SK-N-MC (cell line): ENCODE data around the gene CSRP3.
"Not testable (repeated sequence)": the region's sequence is repeated elsewhere in the genome, so short reads cannot be mapped to it uniquely, and the experiment has no call there.

ENCODE experiments used
- DNase-seq: peaks from one replicate; pipeline ENCODE4 v3.0.0-alpha.2; 2011; ENCODE audit warnings: low read depth, low spot score
- H3K27ac ChIP-seq: fragments of 200-600 bp; sonication (generic); 2 replicates; pipeline ENCODE4 v1.5.1; 2016; ENCODE audit warnings: mixed run types
- H3K36me3 ChIP-seq: fragments of 200-600 bp; sonication (generic); 2 replicates; pipeline ENCODE4 v1.6.1; 2017; ENCODE audit warnings: antibody characterized with exemption, low read length, mixed read lengths; ENCODE audit not compliant: insufficient read depth
- H3K4me3 ChIP-seq: fragments of 200-600 bp; sonication (generic); 2 replicates; pipeline ENCODE4 v1.5.1; 2016
- H3K9ac ChIP-seq: fragments of 200-600 bp; sonication (generic); 2 replicates; pipeline ENCODE4 v1.8.0; 2017; ENCODE audit warnings: mixed run types, mixed read lengths; ENCODE audit not compliant: insufficient read length
- H3K9me3 ChIP-seq: fragments of 200-600 bp; sonication (generic); 2 replicates; pipeline ENCODE4 v1.6.1; 2017; ENCODE audit warnings: low read depth, mild to moderate bottlenecking, antibody characterized with exemption, low read length, moderate library complexity, mixed read lengths
- EZH2 ChIP-seq: fragments of 200-600 bp; sonication (generic); IDR thresholded peaks from one replicate; pipeline ENCODE4 v1.6.1; 2017; ENCODE audit warnings: antibody characterized with exemption
- FOXP2 ChIP-seq: optimal IDR thresholded peaks from 2 replicates; pipeline ENCODE3; 2011; ENCODE audit warnings: mild to moderate bottlenecking, moderate library complexity; ENCODE audit not compliant: insufficient read depth; ENCODE audit errors: extremely low read length, control extremely low read depth
- POLR2AphosphoS5 ChIP-seq: IDR thresholded peaks from 2 replicates; pipeline ENCODE4 v1.6.1; 2012; ENCODE audit warnings: mild to moderate bottlenecking, low read depth, low read length, borderline replicate concordance

Gene CSRP3

DNA sequence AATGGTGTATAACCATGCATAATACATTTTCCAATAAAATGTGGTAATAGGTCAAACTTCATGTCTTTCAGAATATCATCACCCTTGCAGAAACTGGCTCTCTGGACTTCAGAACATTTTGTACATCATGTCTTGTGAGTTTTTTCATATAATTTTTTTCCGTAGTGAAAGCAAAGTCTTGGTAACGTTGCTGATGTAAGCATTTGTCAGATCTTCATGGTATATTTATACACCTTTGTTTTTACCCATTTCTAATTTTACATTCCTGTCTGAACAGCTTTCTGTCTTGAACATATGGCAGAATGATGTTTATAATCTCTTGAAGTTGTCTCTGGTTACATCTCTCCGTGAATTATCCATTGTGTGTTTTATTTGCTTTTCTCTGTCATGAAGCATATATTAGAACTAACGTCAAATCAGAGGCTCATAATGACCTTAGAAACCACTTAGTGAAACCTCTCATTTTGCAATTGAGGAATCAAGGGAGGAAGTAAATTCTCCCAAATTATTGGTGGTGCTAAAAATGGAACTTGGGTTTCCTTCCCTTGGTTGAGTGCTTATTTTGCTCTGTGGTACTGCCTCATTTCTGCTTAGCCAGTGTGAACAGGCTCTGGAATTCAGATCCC lies 37.4 kb downstream of the CSRP3 start:
- no peak for DNase-seq
- H3K4me3 ChIP-seq, result no peak overlapping the region

DNA sequence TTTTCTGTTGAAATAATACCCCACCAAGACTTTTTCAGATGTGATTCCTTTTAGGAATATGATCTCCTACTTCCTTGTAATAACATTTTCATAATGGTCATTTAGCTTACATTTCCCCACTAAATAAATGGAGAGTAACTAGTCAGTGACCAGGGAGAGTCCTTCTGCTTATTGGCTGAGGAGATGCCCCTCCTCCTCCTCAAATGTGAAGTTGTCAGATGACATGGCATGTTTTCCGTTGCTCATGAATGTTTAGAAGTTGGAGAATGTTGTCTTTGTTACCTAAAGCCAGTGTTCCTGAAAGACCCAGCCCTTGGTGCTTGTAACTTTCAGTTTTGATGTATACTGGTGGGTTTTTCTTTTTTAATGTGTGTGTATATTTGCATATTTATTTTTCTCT lies 38.2 kb downstream of the CSRP3 start:
- no peaks in the 10 kb centered on the region for H3K9me3 ChIP-seq
- H3K36me3 ChIP-seq, result no peaks in the 10 kb centered on the region; the same call in 1 of the 2 replicates
- DNase-seq, result no peak
- no peak overlapping the region for H3K27ac ChIP-seq
- no peak overlapping the region for H3K9ac ChIP-seq
- H3K4me3 ChIP-seq, result no peak overlapping the region
- TF ChIP-seq FOXP2, result no peak
- no peak for TF ChIP-seq POLR2AphosphoS5
- no peak for TF ChIP-seq EZH2

More for the DNA sequence above, 37.4 kb downstream of the CSRP3 start:
- TF ChIP-seq POLR2AphosphoS5 (no peak), EZH2 (no peak), FOXP2 (no peak)
- no peaks in the 10 kb centered on the region; the same call in 1 of the 2 replicates for H3K36me3 ChIP-seq
- H3K9me3 ChIP-seq, result no peaks in the 10 kb centered on the region
- no peak overlapping the region for H3K27ac ChIP-seq
- no peak overlapping the region for H3K9ac ChIP-seq

DNA sequence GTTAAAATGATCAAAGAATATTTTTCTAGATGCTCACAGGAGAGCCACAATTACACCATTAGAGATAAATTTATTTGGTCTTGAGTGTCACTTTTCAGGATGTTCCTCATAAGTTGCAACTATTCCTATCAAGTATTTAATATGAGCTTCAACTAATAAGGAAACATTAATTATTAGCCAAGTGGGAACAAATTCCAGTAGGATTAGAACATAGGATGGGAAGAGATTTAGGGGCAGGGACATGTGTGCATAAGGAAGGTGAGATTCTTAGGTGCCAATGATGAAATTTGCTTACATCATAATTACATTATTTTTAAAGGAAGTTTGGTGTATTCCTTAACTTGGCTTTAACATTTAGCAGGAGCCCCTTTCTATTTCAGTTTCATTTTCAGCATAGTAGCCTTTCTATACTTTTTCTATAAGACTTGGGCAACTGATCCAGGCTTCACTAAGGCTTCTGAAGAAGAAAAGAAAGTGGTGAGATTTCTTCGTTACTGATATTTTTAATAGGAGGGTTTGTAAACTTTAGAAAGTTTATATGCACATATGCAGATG lies 38.8 kb downstream of the CSRP3 start:
- DNase-seq, result no peak
- Histone ChIP-seq H3K9me3 (no peaks in the 10 kb centered on the region), H3K4me3 (no peak overlapping the region), H3K27ac (no peak overlapping the region), H3K9ac (no peak overlapping the region), H3K36me3 (no peaks in the 10 kb centered on the region; the same call in 1 of the 2 replicates)
- no peak for TF ChIP-seq POLR2AphosphoS5
- TF ChIP-seq FOXP2, result no peak
- no peak for TF ChIP-seq EZH2

DNA sequence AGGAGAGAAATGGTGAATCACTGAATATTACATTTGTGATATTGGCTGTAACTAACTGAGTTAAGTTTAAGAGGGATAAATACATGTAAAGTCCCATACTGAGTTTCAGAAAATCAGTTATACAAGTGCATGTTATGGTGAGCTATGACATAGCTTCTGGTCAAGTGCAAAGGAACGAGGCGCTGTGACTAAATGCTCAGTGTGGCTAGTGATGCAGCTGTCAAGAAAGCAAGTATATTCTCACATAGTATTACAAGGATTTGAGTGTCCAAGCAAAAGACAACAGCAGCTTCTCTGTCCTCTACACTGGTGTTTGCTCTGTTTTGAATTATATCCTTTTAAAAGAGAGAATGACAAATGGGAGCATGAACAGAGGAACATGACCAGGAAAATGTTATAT lies 40.1 kb downstream of the CSRP3 start:
- Histone ChIP-seq H3K27ac (no peak overlapping the region), H3K9me3 (no peaks in the 10 kb centered on the region), H3K36me3 (no peaks in the 10 kb centered on the region; the same call in 1 of the 2 replicates), H3K4me3 (no peak overlapping the region), H3K9ac (no peak overlapping the region)
- no peak for DNase-seq
- TF ChIP-seq EZH2 (no peak), FOXP2 (no peak), POLR2AphosphoS5 (no peak)

DNA sequence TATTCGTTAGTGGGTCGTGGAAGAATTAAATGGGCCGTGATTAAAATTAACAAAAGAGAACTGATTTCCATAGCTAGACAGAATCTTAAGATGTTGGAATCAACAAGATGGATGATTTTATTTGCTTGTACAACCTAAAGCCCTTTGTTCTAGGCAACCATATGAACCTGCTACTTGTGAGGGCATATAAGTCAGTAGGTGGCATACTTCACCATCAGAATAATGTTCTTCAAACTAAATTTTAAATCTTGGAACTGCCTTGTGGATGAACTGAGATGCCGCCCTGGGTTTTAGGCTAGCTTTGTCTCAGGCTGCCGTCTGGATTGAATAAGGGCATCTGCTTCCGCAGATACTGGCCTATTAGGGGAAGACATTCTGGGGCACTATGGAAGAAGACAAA lies 40.9 kb downstream of the CSRP3 start:
- TF ChIP-seq POLR2AphosphoS5 (no peak), FOXP2 (no peak), EZH2 (no peak)
- Histone ChIP-seq H3K4me3 (no peak overlapping the region), H3K27ac (no peak overlapping the region), H3K36me3 (no peaks in the 10 kb centered on the region; the same call in 1 of the 2 replicates), H3K9ac (no peak overlapping the region), H3K9me3 (no peaks in the 10 kb centered on the region)
- no peak for DNase-seq

DNA sequence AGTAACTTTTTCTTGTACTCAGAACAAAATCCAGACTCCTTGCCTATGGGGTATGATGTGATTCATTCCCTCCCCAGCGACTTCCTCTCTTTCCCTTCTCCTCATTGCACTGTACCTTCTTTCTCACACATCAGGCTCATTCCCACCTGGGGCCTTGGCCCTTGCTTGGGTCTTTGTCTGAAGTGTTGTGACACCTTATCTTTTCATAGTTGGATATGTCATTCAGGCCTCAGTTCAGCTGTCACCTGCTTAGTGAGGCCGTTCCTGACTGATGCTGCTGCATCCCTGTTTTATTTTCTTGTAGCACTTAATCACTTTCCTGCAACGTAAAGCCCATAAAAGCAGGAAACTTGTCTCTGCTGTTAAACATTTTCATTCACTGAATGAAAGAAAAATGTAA lies 44.9 kb downstream of the CSRP3 start:
- peaks cover under 1% of the 10 kb centered on the region; the same call in 1 of the 2 replicates for H3K36me3 ChIP-seq
- H3K27ac ChIP-seq, result no peak overlapping the region
- TF ChIP-seq FOXP2, result no peak
- TF ChIP-seq POLR2AphosphoS5, result no peak
- TF ChIP-seq EZH2, result no peak
- no peak for DNase-seq
- no peak overlapping the region for H3K9ac ChIP-seq
- no peak overlapping the region for H3K4me3 ChIP-seq
- no peaks in the 10 kb centered on the region for H3K9me3 ChIP-seq

DNA sequence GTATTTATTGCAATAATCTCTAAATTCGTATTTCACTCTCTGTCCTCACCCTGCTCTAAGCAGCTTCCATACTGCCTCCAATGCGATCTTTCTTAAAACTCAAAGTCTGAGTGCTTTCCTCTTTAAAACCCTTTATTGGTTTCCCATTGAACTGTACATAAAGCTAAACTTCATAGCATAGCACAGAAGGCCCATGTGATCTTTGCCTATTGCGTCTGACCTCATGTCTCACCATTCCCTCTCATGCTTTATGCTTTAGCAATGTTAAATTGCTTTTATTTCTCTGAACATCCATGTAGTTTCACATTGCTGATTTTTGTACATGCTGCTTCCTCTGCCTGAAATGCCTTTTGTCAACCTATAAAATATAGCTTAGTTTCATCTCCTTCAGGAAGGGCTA lies 56.5 kb downstream of the CSRP3 start:
- no peak for DNase-seq
- TF ChIP-seq POLR2AphosphoS5 (no peak), FOXP2 (no peak)
- Histone ChIP-seq H3K9me3 (no peaks in the 10 kb centered on the region), H3K4me3 (no peak overlapping the region), H3K27ac (no peak overlapping the region), H3K9ac (no peak overlapping the region), H3K36me3 (peaks cover 4% of the 10 kb centered on the region; the same call in 1 of the 2 replicates)

GRCh38 chr11:19136884-19137283 lies 64.9 kb downstream of the CSRP3 start:
- not testable (repeated sequence) for H3K9ac ChIP-seq, H3K27ac ChIP-seq, H3K9me3 ChIP-seq, DNase-seq, H3K4me3 ChIP-seq, H3K36me3 ChIP-seq

GRCh38 chr11:19134004-19134403 lies 67.8 kb downstream of the CSRP3 start:
- Histone ChIP-seq H3K27ac (no peak overlapping the region), H3K9me3 (peaks cover 2% of the 10 kb centered on the region; the same call in 1 of the 2 replicates), H3K9ac (no peak overlapping the region), H3K4me3 (no peak overlapping the region), H3K36me3 (no peaks in the 10 kb centered on the region)
- TF ChIP-seq EZH2, result no peak
- TF ChIP-seq POLR2AphosphoS5, result no peak
- TF ChIP-seq FOXP2, result no peak
- no peak for DNase-seq
